ENCODE results near the gene CA10. TPM values are rescaled to one million over a fixed set of nuclear protein-coding genes. Genes with fewer than 3 reads are reported as not detected.

Gene CA10
- total RNA-seq, 1 experiment from 2014 or later: 0.46 TPM

DNA sequence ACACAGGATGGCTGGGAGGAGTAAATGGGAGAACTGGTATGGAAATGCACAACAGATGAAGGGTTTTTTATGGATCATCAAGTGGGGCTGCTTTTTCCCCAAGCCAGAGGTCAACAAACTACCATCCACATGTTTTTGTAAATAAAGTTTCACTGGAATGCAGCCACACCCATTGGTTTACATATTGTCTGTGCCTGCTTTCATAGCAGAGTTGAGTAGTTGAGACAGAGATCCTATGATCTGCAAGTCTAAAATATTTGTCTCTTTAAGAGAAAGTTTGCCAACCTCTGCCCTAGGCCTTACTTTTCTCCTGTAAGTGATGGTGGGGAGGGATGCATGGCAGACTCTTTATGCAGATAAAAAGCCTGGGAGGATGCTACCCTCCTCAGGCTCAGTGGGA is 341.4 kb downstream of the CA10 start:
- H3K23ac ChIP-seq (ENCODE audit: insufficient read length, low read depth, low read length): no peak overlapping the region
- Mint-ChIP-seq H3K27me3 (ENCODE audit: low read depth) (no peaks in the 10 kb centered on the region), H3K27ac (no peak overlapping the region; a peak in 1 of 7 replicates), H3K9me3 (no peaks in the 10 kb centered on the region), H3K4me1 (peaks cover 3 to 6% of the 10 kb centered on the region in 2 experiments; a peak in 2 of 4 replicates), H3K36me3 (ENCODE audit: insufficient read depth in 1 of 3, low read depth in 3 of 3) (no peaks in the 10 kb centered on the region), H3K4me3 (no peak overlapping the region)
- H3K9ac ChIP-seq (ENCODE audit: extremely low read depth, insufficient read length, low read length): no peak overlapping the region
- DNase-seq: no peak
- no peaks in the 10 kb centered on the region for H3K9me3 ChIP-seq (ENCODE audit: control insufficient read depth, low read depth, low read length)
- TF ChIP-seq, protein P1, sequence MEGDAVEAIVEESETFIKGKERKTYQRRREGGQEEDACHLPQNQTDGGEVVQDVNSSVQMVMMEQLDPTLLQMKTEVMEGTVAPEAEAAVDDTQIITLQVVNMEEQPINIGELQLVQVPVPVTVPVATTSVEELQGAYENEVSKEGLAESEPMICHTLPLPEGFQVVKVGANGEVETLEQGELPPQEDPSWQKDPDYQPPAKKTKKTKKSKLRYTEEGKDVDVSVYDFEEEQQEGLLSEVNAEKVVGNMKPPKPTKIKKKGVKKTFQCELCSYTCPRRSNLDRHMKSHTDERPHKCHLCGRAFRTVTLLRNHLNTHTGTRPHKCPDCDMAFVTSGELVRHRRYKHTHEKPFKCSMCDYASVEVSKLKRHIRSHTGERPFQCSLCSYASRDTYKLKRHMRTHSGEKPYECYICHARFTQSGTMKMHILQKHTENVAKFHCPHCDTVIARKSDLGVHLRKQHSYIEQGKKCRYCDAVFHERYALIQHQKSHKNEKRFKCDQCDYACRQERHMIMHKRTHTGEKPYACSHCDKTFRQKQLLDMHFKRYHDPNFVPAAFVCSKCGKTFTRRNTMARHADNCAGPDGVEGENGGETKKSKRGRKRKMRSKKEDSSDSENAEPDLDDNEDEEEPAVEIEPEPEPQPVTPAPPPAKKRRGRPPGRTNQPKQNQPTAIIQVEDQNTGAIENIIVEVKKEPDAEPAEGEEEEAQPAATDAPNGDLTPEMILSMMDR (conservative IDR thresholded peaks at IDR 0.05): no peak
- H4K8ac ChIP-seq (replicated peaks; ENCODE audit: insufficient read length, low read depth, low read length): no peak overlapping the region
- no peak overlapping the region for H2BK20ac ChIP-seq (ENCODE audit: low read depth, low read length, poor library complexity, severe bottlenecking)
- H4K91ac ChIP-seq (ENCODE audit: insufficient read length, low read depth, low read length): no peak overlapping the region
- no peak overlapping the region for H3K27ac ChIP-seq (ENCODE audit: insufficient read length, low read depth, low read length)
- no peaks in the 10 kb centered on the region for H4K20me1 ChIP-seq (ENCODE audit: control insufficient read depth, insufficient read depth, insufficient read length)
- no peaks in the 10 kb centered on the region for H3K4me1 ChIP-seq (ENCODE audit: insufficient read depth, low read length)
- no peak overlapping the region for H3K14ac ChIP-seq (ENCODE audit: insufficient read depth, low read length)
- H2BK15ac ChIP-seq (ENCODE audit: low read depth, low read length): no peak overlapping the region
- H3K56ac ChIP-seq (ENCODE audit: insufficient read length, low read depth, low read length): no peak overlapping the region
- no peaks in the 10 kb centered on the region for H3K23me2 ChIP-seq (ENCODE audit: insufficient read length, low read depth, low read length, poor library complexity, severe bottlenecking)
- H3K4ac ChIP-seq (ENCODE audit: low read depth, low read length): no peak overlapping the region
- H2BK12ac ChIP-seq (ENCODE audit: insufficient read length, low read depth, low read length): no peak overlapping the region
- no peak overlapping the region for H2AFZ ChIP-seq (ENCODE audit: low read length)
- H3K18ac ChIP-seq (ENCODE audit: insufficient read length, low read depth, low read length): no peak overlapping the region
- H3K4me2 ChIP-seq (ENCODE audit: insufficient read depth, insufficient read length, low read length): no peak overlapping the region
- no peaks in the 10 kb centered on the region for H3K79me2 ChIP-seq (ENCODE audit: insufficient read depth, low read length)
- H4K5ac ChIP-seq (ENCODE audit: insufficient read length, low read depth, low read length): no peak overlapping the region
- H2BK120ac ChIP-seq (ENCODE audit: low read depth, low read length, poor library complexity, severe bottlenecking): no peak overlapping the region
- H3T11ph ChIP-seq (ENCODE audit: low read length): no peak overlapping the region
- H2AK5ac ChIP-seq (ENCODE audit: insufficient read length, low read length): no peak overlapping the region
- H3K79me1 ChIP-seq (ENCODE audit: insufficient read depth, low read depth, low read length, poor library complexity, severe bottlenecking): no peaks in the 10 kb centered on the region
- no peaks in the 10 kb centered on the region for H3K27me3 ChIP-seq (ENCODE audit: insufficient read depth, low read length)
- H2BK5ac ChIP-seq (ENCODE audit: insufficient read length, low read length): no peak overlapping the region

Data from H9 (cell line).